GM04503 (cell line): ENCODE measurements around the gene ST6GALNAC2.
"Not testable (repeated sequence)": the region's sequence is repeated elsewhere in the genome, so short reads cannot be mapped to it uniquely, and the experiment has no call there.

ENCODE experiments used
- DNase-seq: peaks from one replicate; pipeline ENCODE4 v3.0.0-alpha.2; 2012; ENCODE audit warnings: low read depth

The ST6GALNAC2 gene

GRCh38 chr17:76570457-76570856 is 15.2 kb downstream of the ST6GALNAC2 start:
- no peak for DNase-seq

DNA sequence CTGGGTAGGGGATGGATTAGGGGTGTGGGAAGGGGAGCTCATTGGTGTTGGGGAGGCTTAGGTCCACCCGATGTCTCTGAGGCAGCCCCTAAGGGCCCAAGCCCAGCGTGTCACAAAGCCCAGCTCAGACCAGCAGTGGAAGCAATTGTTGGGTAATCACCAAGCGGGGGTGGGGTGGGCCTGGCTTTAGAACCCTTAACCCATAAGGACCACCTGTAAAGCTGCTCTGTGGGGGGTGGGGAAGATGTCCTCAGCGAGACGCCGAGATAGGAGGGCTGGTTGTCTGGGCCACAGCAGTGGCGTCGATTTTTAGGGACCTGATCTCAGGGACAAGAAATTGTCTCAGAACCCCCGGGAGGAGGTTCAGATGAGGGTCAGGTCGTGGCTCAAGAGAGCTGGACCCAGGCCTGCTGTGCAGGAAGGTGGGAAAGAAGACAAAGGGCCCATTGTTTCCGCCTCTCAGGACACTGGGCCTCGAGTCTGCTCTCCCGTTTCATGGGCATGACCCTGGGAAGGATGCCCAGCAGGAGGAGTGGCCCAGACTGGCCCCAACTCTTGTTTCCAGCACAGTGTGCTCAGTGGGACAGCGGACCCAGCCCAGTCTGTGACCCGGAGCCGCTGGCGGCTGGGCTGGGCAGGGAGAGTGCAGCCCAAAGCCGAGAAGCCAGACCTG is 15.9 kb downstream of the ST6GALNAC2 start:
- no peak for DNase-seq

DNA sequence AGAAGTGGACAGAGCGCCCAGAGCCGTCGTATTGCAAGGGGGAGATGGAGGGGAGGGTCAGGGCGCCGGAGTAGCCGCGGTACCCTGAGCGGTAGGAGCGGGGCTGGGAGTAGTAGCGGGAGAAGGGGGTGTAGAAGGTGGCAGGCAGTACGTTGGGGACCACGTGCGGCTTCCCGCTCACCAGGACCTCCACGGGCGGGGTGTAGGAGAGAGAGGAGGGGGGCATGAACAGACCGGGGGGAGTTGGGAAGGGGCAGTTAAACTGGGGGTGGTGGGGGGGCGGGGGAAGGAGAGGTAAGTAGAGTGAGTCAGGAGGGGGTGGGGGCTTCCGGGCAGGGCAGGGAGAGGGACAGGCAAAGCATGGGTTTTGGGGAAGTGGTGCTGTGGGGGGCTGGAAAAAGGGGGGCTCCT is 16.8 kb downstream of the ST6GALNAC2 start:
- no peak for DNase-seq

DNA sequence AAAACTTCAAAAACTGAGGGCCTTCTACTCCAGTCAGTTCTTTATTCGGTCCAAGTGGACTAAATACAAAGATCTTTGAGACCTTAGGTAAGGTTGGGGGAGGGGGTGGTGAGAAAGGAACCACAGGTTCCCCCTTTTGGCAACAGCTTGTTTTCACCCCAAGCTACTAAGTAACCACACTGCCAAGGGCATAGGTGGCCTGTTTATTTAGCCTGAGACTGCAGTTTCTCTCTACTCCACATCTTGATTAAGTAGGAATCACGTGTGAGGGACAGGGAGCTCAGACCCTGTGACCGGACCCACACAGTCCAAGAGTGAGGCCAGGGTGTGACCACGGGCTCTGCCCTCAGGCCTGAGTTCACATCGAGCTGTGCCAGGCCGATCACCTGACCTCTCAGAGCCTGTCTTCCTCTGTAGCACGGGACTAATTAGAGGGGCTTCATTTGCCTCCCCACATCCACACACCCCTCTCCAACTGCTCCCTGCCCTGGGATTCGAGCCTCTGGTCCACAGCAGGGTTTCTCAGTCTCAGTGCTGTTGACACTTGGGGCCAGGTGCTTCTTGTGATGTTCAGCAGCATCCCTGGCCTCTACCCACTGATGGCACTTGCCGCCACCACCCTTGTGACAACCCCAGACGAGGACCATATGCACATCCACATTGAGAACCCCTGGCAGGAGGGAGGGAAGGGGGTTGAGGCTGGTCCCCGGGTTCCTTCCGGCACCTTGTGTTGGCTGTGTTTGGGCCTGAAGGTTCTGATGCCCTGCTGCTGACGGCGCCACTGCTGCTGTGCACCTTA is 17.8 kb downstream of the ST6GALNAC2 start:
- DNase-seq = no peak

DNA sequence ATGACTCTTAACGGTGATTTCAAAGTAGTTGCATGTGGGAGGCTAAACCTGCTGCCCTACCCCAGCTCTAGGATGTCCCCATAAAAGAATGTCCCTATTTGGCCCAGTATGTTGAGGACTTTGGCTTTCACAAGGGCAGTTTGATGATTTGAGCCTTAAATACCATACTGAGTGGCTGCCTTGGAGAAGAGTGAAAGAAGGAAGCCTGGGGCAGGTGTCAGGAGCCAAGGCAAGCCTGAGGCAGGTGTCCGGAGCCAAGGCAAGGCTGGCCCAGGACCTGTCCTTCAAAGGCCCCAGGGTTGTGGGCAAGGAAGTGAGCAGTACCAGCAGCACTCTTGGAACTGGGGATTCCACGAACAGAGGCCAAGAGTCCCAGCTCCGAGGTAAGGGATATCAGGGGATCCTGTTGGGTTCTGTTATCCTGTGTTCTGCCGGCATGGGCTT is 18.6 kb downstream of the ST6GALNAC2 start:
- no peak for DNase-seq

DNA sequence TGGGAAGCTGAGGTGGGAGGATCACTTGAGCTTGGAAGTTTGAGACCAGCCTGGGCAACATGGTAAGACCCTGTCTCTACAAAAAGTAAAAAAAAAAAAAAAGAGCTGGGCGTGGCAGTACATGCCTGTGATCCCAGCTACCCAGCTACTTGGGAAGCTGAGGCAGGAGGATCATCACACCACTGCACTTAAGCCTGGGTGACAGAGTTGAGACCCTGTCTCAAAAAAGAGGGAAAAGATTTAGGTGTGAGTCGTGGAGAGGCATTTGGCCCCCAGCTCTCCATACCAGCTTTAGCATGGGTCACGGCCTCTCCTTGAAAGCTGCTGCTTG is 19.1 kb downstream of the ST6GALNAC2 start:
- DNase-seq = no peak

DNA sequence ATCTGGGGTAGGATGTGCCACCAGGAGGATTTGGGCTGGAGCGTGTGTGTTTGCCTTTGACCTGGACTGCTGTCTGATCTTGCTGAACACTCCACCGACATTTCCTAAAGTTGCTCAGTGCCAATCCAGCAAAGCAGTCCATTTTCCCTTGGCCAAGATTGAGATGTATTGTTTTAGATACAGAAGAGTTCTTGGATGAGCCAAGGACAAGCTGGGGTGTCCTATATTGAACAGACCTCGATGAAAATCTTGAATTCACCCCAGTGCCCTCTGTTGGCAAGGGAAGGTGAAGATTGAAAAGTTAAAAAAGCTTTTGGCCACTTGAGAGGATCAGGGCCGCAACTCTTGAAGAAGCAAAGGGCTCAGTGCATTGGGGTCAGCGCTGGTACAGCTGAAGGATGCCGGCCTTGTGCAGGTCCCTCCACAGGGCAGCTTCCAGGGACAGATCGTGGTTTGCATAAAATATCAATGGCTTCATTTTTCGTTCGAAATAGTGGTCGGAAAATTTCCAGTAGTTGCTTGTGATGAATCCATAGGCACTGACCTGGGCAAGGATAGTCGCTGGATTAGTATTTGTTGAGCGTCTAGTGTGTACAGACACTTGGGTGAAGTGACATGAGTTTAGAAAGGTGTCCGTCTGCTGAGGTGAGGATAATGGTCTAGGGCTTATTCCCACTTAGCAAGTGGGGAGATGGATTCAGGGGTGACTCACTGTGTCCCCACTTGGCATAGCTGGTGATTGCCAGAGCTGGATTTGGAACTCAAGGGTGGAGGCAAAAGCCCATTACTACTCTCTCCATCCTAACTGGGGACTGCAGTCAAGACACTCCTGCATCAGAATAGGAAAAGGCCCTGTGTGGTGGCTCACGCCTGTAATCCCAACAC is 19.7 kb downstream of the ST6GALNAC2 start:
- DNase-seq = no peak

DNA sequence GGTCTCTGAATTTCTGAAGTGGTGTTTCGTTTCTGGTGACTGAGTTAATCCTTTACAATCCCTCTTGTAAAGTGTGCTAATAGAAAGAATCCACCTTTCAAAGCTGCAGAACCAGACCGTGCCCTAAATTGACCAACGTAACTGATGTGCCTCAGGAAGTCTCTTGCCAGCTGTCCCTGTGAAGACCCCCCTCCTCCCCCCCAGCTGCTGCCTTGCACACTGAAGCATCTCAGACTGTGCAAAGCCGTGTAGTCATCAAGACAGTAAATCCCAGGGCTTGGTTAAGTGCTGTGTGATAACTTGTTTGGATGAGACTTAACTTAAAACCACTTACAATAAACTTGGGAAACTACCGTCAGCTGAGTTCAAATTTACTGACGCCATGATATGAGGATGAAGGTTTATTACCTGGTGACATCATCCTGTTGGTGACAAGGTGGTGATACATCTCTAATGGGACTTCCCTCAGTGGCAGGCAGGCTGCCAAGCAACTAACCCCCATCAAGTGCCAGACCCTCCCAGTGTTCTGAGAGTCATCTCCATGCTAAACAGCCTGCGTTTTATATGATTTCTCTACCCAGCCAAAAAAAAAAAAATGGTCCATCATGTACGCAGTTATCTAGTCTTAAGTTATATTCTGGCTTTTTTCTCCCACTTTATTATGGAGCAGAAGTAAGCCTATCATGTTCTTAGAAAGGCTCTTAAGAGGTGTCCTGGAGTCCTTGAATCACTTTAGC is 20.5 kb downstream of the ST6GALNAC2 start:
- not testable (repeated sequence) for DNase-seq

DNA sequence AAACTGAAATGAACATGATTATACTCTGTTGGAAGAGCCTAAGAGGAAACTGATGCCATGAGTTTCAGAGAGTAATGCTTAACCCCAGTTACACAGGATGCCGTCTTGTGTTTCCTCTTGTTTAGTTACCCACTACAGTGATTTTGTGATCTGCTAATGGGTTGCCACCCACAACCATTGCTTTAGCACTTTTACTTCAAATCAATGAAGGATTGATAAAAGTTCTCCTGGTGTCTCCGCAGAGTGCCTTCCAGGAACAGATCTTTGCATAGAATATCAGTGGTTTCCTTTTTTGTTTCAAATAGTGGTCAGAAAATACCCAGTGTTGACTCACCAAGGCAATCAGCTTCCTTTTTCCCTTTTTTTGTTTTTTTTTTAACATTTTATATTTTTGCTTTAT is 22.3 kb downstream of the ST6GALNAC2 start:
- not testable (repeated sequence) for DNase-seq

- DNase-seq = peak; percentile 88
Observed at GRCh38 chr17:76562734-76563148, 22.9 kb downstream of the ST6GALNAC2 start.

- peak; percentile 82 for DNase-seq
Observed at GRCh38 chr17:76561799-76562268, 23.8 kb downstream of the ST6GALNAC2 start.

GRCh38 chr17:76561332-76561731 is 24.3 kb downstream of the ST6GALNAC2 start:
- no peak for DNase-seq

GRCh38 chr17:76560877-76561221 is 24.8 kb downstream of the ST6GALNAC2 start:
- no peak for DNase-seq

DNA sequence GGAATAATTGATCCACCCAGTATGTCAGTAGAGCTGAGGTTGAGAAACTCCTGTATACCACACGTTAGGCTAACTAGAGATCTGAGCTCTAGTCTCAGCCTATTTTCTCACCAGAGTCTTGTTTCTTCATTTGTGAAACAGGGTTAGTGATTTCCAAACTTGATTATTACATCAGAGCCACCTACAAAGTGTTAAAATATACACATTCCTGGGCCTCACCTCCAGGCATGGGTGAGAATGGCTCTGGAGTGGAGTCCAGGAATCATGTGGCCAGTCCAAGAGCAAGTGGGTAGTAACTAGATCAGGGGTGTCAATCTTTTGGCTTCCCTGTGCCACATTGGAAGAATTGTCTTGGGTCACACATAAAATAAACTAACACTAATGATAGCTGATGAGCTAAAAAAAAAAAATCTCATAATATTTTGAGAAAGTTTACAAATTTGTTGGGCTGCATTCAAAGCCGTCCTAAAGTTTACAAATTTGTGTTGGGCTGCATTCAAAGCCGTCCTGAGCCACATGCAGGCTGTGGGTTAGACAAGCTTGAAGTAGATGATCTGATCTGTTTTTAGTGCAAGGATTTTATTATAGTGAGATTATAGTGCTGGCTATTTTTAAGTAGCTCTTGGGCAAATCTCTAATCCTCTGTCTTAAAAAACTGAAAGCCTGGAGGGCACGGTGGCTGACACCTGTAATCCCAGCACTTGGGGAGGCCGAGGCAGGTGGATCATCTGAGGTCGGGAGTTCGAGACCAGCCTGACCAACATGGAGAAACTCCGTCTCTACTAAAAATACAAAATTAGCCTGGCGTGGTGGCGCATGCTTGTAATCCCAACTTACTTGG is 25.4 kb downstream of the ST6GALNAC2 start:
- DNase-seq = no peak

GRCh38 chr17:76559460-76559859 is 26.2 kb downstream of the ST6GALNAC2 start:
- DNase-seq = not testable (repeated sequence)

DNA sequence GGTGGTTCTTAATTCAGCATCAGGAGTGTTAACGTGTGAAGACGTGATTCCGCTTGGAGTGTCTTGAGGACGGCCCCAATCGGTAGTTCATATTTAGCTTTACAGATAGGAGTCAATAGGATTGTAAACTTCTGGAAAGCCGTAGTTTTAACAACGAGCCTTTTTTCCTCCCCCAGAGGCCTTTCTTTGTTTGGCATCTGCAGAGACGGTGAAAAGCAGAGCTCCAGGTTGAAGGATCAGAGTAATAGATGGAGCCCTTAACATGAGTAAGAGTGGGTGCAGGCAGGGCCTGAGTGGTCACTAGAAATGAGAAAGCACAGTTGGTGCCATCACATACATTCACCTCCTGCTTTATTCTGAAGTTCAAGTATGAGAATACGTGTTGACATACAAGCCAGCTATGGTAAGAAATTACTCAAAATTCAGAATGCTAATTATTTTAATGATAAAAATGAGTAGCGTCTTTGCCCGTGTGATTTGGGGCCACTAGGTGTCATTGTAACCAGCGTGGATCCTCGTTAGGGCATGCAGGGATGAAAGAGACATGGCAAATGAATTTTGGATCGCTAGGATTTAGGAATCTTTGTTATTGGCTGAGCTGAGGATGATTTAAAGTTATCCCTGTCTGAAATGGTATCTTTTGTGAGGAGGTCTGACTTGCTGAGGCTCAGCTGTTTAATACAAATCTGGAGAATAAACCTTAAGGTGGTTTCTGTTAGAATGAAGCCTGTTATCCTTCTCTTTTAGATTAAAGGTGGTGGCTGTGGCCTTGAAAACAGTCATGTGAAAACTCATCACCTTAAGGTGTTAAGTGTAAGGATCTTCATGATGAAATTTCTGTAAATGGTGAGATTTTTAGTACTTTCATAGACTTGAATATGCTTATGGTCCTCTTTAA is 27.2 kb downstream of the ST6GALNAC2 start:
- DNase-seq = no peak

- peak; percentile 62 for DNase-seq
Observed at GRCh38 chr17:76557368-76558197, 28.1 kb downstream of the ST6GALNAC2 start.

GRCh38 chr17:76556765-76557367 is 28.8 kb downstream of the ST6GALNAC2 start:
- no peak for DNase-seq
